NCI-H774 (cell line): ENCODE measurements around the gene ZFC3H1.
A peak's percentile ranks its signal among the peaks of the same experiment; 100 is the strongest.
"Not testable (repeated sequence)": the region's sequence is repeated elsewhere in the genome, so short reads cannot be mapped to it uniquely, and the experiment has no call there.

Experiments
- DNase-seq: peaks from one replicate; lab custom pipeline; 2025; lab: John Stamatoyannopoulos, UW

Gene ZFC3H1

GRCh38 chr12:71663561-71664410, at the start of gene ZFC3H1, which contains the start of gene THAP2:
Gene ZFC3H1, minus strand, starts transcription at chr12:71663848. Its CDS starts 238 bp downstream, at chr12:71663610.
Gene THAP2, plus strand, starts transcription at chr12:71664301. Its CDS starts 209 bp downstream, at chr12:71664510.
- DNase-seq, result peak; percentile 99

GRCh38 chr12:71710276-71711125, 46.9 kb upstream of the ZFC3H1 start:
- no peak for DNase-seq

- DNase-seq, result no peak
Observed at GRCh38 chr12:71708658-71709057, 45.0 kb upstream of the ZFC3H1 start.

- no peak for DNase-seq
Observed at GRCh38 chr12:71704920-71705319, 41.3 kb upstream of the ZFC3H1 start.

GRCh38 chr12:71703206-71703605, 39.6 kb upstream of the ZFC3H1 start:
- DNase-seq, result no peak

- no peak for DNase-seq
Observed at GRCh38 chr12:71702590-71702989, 38.9 kb upstream of the ZFC3H1 start.

GRCh38 chr12:71702181-71702580, 38.5 kb upstream of the ZFC3H1 start:
- not testable (repeated sequence) for DNase-seq

GRCh38 chr12:71695782-71696181, 32.1 kb upstream of the ZFC3H1 start:
- DNase-seq, result no peak

- no peak for DNase-seq
Observed at GRCh38 chr12:71694099-71694820, 30.6 kb upstream of the ZFC3H1 start.

- not testable (repeated sequence) for DNase-seq
Observed at GRCh38 chr12:71693651-71694050, 30.0 kb upstream of the ZFC3H1 start.

GRCh38 chr12:71693126-71693525, 29.5 kb upstream of the ZFC3H1 start:
- no peak for DNase-seq

GRCh38 chr12:71691504-71692129, 28.0 kb upstream of the ZFC3H1 start:
- no peak for DNase-seq

GRCh38 chr12:71688961-71689570, 25.4 kb upstream of the ZFC3H1 start:
- no peak for DNase-seq

- not testable (repeated sequence) for DNase-seq
Observed at GRCh38 chr12:71687172-71687571, 23.5 kb upstream of the ZFC3H1 start.

- no peak for DNase-seq
Observed at GRCh38 chr12:71686658-71687025, 23.0 kb upstream of the ZFC3H1 start.

GRCh38 chr12:71685914-71686657, 22.4 kb upstream of the ZFC3H1 start, which contains the start of gene TMEM19:
Gene TMEM19, plus strand, starts transcription at chr12:71686082. Its CDS starts 599 bp downstream, at chr12:71686681.
- peak; percentile 93 for DNase-seq

- DNase-seq, result no peak
Observed at GRCh38 chr12:71685312-71685906, 21.8 kb upstream of the ZFC3H1 start.

GRCh38 chr12:71684081-71684480, 20.4 kb upstream of the ZFC3H1 start:
- DNase-seq, result no peak

GRCh38 chr12:71683633-71684032, 20.0 kb upstream of the ZFC3H1 start:
- no peak for DNase-seq

- DNase-seq, result no peak
Observed at GRCh38 chr12:71682466-71682865, 18.8 kb upstream of the ZFC3H1 start.
